ENCODE data around the gene USP21. TPM values are rescaled to one million over a fixed set of nuclear protein-coding genes. Genes with fewer than 3 reads are reported as not detected.

Gene USP21
- total and polyA plus RNA-seq, 2 of the 13 experiments (the other 11 are each of a cell fraction or from before 2014, with no cell fraction given), result 10.1 to 33.1 TPM

GRCh38 chr1:161198897-161199431 lies 39.7 kb downstream of the USP21 start, which contains the start of gene ADAMTS4 (continued):
- no peak for TF ChIP-seq ZNF407 (CRISPR knock-in tag; IDR thresholded peaks at IDR 0.05; ENCODE audit: not compliant biosample characterization)
- TF ChIP-seq MLLT10 (CRISPR knock-in tag; IDR thresholded peaks at IDR 0.05), result no peak
- no peak for TF ChIP-seq ARHGAP35 (CRISPR knock-in tag; IDR thresholded peaks at IDR 0.05; ENCODE audit: borderline replicate concordance)
- no peak for TF ChIP-seq ZNF597 (CRISPR knock-in tag; IDR thresholded peaks at IDR 0.05)
- TF ChIP-seq KDM5B (CRISPR knock-in tag; IDR thresholded peaks at IDR 0.05; ENCODE audit: borderline replicate concordance), result no peak
- peak; percentile 10; the same call in 1 of the 2 replicates for TF ChIP-seq SP2 (CRISPR knock-in tag; IDR thresholded peaks at IDR 0.05)
- TF ChIP-seq IRF9 (CRISPR knock-in tag; IDR thresholded peaks at IDR 0.05; ENCODE audit: borderline replicate concordance), result no peak
- no peak for TF ChIP-seq MYPOP (CRISPR knock-in tag; IDR thresholded peaks at IDR 0.05)
- TF ChIP-seq ZNF225 (CRISPR knock-in tag; IDR thresholded peaks at IDR 0.05), result no peak
- no peak for TF ChIP-seq GATA4 (IDR thresholded peaks at IDR 0.05; ENCODE audit: borderline replicate concordance, low read depth)
- no peak for TF ChIP-seq TMF1 (CRISPR knock-in tag; IDR thresholded peaks at IDR 0.05; ENCODE audit: low read depth)
- no peak for TF ChIP-seq RBM39 (IDR thresholded peaks at IDR 0.05; ENCODE audit: low read depth, low read length, poor library complexity, severe bottlenecking)
- no peak for TF ChIP-seq CREM (IDR thresholded peaks at IDR 0.05)
- TF ChIP-seq CREM (CRISPR knock-in tag; IDR thresholded peaks at IDR 0.05), result no peak
- no peak for TF ChIP-seq CEBPB (IDR thresholded peaks at IDR 0.05; ENCODE audit: borderline replicate concordance, low read depth, low read length)
- TF ChIP-seq ZNF740 (CRISPR knock-in tag; IDR thresholded peaks at IDR 0.05), result no peak
- no peak for TF ChIP-seq ARNT2 (CRISPR knock-in tag; IDR thresholded peaks at IDR 0.05; ENCODE audit: low read depth)
- no peak for TF ChIP-seq MAFK (conservative IDR thresholded peaks at IDR 0.05 in 1 of 2, IDR thresholded peaks at IDR 0.05 in 1 of 2; ENCODE audit: low read length in 2 of 2)
- TF ChIP-seq STAT5B (CRISPR knock-in tag; IDR thresholded peaks at IDR 0.05), result no peak
